GM12878 (cell line): ENCODE results near the gene TACR2. TPM values are rescaled to one million over a fixed set of nuclear protein-coding genes. Genes with fewer than 3 reads are reported as not detected.

Source experiments
- CHD1 ChIP-seq: IDR thresholded peaks from 2 replicates; pipeline ENCODE4 v1.6.1; 2012; ENCODE audit warnings: low read depth, low read length, improper control_type of control experiment
- ETV6 ChIP-seq, 2 experiments: fragments of 450-650 bp in 1 of 2; IDR thresholded peaks in 1 of 2; conservative IDR thresholded peaks in 1 of 2; 2 replicates each; pipeline ENCODE4 v1.6.1; 2014; ENCODE audit warnings: antibody characterized with exemption in 1 of 2, borderline replicate concordance in 1 of 2, low read depth in 1 of 2, mild to moderate bottlenecking in 1 of 2, moderate library complexity in 1 of 2
- RB1 ChIP-seq: fragments of 450-650 bp; formaldehyde crosslinking; IDR thresholded peaks from 2 replicates; pipeline ENCODE4 v1.6.1; 2017; ENCODE audit warnings: mild to moderate bottlenecking, borderline replicate concordance
- ZBED1 ChIP-seq: IDR thresholded peaks from 2 replicates; pipeline ENCODE4 v1.6.1; 2016; ENCODE audit warnings: borderline replicate concordance
- polyA plus RNA-seq, 11 experiments: library from polyadenylated mRNA; depleted of rRNA in 4 of 11; unstranded in 6 of 11; stranded (reverse) in 5 of 11; fragments of >200 nt; fragmentation: Nextera tagmentation in 4 of 11; fragmentation: Illumina TruSeq in 1 of 11; extraction: Ambion mirVana in 4 of 11; extraction: Trizol in 1 of 11; gene quantifications; 1 replicate in 1 of 11; 2 replicates in 10 of 11; pipeline versions ENCODE4 v1.2.1 to v1.2.3, GENCODE V29; 2011 to 2016; ENCODE audit warnings: inconsistent platforms in 2 of 11, missing spikeins in 2 of 11, low read depth in 1 of 11
- total RNA-seq, 4 experiments: library from RNA; depleted of rRNA in 3 of 4; stranded (reverse); fragments of >200 nt in 3 of 4; fragmentation: Illumina TruSeq in 1 of 4; extraction: Trizol in 1 of 4; gene quantifications; 2 replicates each; pipeline versions ENCODE4 v1.2.1 to v1.2.3, GENCODE V29; 2013 to 2021
- TF ChIP-seq, protein P1 (sequence below): fragments of 450-650 bp; IDR thresholded peaks from 2 replicates; pipeline ENCODE4 v1.6.1; 2018; ENCODE audit warnings: borderline replicate concordance, mild to moderate bottlenecking; ENCODE audit not compliant: partially characterized antibody
- TF ChIP-seq, protein P2 (sequence below): IDR thresholded peaks from 2 replicates; pipeline ENCODE4 v1.6.1; 2012; ENCODE audit warnings: low read length, inconsistent platforms
- TF ChIP-seq, protein P3 (sequence below): IDR thresholded peaks from 2 replicates; pipeline ENCODE4 v1.6.1; 2011; ENCODE audit warnings: borderline replicate concordance, low read depth, mild to moderate bottlenecking, moderate library complexity, low read length; ENCODE audit not compliant: insufficient read depth, poor library complexity, severe bottlenecking

The TACR2 gene
- total and polyA plus RNA-seq, 10 of the 15 experiments (the other 5 are each of a cell fraction or from before 2014, with no cell fraction given): 0.11 TPM; not detected in 9

DNA sequence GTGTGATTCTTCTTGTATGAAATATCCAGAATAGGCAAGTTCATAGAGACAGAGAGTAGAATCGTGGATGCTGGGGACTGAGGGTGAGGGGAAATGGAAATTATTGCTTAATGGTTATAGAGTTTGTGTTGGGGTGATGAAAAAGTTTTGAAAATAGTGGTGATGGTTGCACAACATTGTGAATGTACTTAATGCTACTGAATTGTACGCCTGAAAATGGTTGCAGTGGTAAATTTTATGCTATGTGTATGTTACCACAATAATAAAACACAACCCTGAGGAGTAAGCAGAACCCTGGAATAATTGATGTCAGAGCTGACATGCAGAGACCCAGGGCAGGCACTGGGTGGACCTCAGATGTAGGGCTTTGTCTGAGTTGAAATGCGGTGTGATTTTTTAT lies 57.6 kb downstream of the TACR2 start (continued):
- TF ChIP-seq, protein P1, sequence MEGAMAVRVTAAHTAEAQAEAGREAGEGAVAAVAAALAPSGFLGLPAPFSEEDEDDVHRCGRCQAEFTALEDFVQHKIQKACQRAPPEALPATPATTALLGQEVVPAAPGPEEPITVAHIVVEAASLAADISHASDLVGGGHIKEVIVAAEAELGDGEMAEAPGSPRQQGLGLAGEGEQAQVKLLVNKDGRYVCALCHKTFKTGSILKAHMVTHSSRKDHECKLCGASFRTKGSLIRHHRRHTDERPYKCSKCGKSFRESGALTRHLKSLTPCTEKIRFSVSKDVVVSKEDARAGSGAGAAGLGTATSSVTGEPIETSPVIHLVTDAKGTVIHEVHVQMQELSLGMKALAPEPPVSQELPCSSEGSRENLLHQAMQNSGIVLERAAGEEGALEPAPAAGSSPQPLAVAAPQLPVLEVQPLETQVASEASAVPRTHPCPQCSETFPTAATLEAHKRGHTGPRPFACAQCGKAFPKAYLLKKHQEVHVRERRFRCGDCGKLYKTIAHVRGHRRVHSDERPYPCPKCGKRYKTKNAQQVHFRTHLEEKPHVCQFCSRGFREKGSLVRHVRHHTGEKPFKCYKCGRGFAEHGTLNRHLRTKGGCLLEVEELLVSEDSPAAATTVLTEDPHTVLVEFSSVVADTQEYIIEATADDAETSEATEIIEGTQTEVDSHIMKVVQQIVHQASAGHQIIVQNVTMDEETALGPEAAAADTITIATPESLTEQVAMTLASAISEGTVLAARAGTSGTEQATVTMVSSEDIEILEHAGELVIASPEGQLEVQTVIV: no peak
- no peak for TF ChIP-seq ETV6 (conservative IDR thresholded peaks at IDR 0.05 in 1 of 2, IDR thresholded peaks at IDR 0.05 in 1 of 2; ENCODE audit: borderline replicate concordance in 1 of 2, low read depth in 1 of 2)
- TF ChIP-seq, protein P2, sequence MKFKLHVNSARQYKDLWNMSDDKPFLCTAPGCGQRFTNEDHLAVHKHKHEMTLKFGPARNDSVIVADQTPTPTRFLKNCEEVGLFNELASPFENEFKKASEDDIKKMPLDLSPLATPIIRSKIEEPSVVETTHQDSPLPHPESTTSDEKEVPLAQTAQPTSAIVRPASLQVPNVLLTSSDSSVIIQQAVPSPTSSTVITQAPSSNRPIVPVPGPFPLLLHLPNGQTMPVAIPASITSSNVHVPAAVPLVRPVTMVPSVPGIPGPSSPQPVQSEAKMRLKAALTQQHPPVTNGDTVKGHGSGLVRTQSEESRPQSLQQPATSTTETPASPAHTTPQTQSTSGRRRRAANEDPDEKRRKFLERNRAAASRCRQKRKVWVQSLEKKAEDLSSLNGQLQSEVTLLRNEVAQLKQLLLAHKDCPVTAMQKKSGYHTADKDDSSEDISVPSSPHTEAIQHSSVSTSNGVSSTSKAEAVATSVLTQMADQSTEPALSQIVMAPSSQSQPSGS: no peak
- TF ChIP-seq CHD1: no peak
- TF ChIP-seq, protein P3, sequence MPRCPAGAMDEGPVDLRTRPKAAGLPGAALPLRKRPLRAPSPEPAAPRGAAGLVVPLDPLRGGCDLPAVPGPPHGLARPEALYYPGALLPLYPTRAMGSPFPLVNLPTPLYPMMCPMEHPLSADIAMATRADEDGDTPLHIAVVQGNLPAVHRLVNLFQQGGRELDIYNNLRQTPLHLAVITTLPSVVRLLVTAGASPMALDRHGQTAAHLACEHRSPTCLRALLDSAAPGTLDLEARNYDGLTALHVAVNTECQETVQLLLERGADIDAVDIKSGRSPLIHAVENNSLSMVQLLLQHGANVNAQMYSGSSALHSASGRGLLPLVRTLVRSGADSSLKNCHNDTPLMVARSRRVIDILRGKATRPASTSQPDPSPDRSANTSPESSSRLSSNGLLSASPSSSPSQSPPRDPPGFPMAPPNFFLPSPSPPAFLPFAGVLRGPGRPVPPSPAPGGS: no peak
- no peak for TF ChIP-seq ZBED1
- no peak for TF ChIP-seq RB1
